Neural crest cell (in vitro differentiated cells): ENCODE results near the gene MYBBP1A. TPM values are rescaled to one million over a fixed set of nuclear protein-coding genes. Genes with fewer than 3 reads are reported as not detected.

Source experiments
- DNase-seq: peaks from one replicate; pipeline ENCODE4 v3.0.0; 2021; ENCODE audit warnings: low read depth, mixed read lengths, low spot score
- H3K27ac Mint-ChIP-seq: one replicate; pipeline ENCODE4 v1.8.0; 2021; ENCODE audit warnings: mild to moderate bottlenecking, mixed read lengths; ENCODE audit not compliant: unreplicated experiment
- H3K27me3 Mint-ChIP-seq: 2 replicates; pipeline ENCODE4 v1.8.0; 2021; ENCODE audit warnings: low read depth, mild to moderate bottlenecking, mixed read lengths
- H3K36me3 Mint-ChIP-seq: 2 replicates; pipeline ENCODE4 v1.8.0; 2021; ENCODE audit warnings: low read depth, mild to moderate bottlenecking, mixed read lengths
- H3K4me1 Mint-ChIP-seq: 2 replicates; pipeline ENCODE4 v1.8.0; 2021; ENCODE audit warnings: mixed read lengths
- H3K4me3 Mint-ChIP-seq: one replicate; pipeline ENCODE4 v1.8.0; 2021; ENCODE audit warnings: mild to moderate bottlenecking, mixed read lengths
- H3K9me3 Mint-ChIP-seq: 2 replicates; pipeline ENCODE4 v1.8.0; 2021; ENCODE audit warnings: mixed read lengths
- total RNA-seq: library from RNA; stranded (reverse); gene quantifications from 2 replicates; pipeline ENCODE4 v1.2.1, GENCODE V29; 2021
- TF ChIP-seq, protein P1 (sequence below): fragments of 200-600 bp; sonication (generic); conservative IDR thresholded peaks from 2 replicates; pipeline ENCODE4 v1.5.0; 2021; ENCODE audit warnings: antibody characterized with exemption, mild to moderate bottlenecking

MYBBP1A gene
- total RNA-seq, 1 donor from 2014 or later, result 69.3 TPM

DNA sequence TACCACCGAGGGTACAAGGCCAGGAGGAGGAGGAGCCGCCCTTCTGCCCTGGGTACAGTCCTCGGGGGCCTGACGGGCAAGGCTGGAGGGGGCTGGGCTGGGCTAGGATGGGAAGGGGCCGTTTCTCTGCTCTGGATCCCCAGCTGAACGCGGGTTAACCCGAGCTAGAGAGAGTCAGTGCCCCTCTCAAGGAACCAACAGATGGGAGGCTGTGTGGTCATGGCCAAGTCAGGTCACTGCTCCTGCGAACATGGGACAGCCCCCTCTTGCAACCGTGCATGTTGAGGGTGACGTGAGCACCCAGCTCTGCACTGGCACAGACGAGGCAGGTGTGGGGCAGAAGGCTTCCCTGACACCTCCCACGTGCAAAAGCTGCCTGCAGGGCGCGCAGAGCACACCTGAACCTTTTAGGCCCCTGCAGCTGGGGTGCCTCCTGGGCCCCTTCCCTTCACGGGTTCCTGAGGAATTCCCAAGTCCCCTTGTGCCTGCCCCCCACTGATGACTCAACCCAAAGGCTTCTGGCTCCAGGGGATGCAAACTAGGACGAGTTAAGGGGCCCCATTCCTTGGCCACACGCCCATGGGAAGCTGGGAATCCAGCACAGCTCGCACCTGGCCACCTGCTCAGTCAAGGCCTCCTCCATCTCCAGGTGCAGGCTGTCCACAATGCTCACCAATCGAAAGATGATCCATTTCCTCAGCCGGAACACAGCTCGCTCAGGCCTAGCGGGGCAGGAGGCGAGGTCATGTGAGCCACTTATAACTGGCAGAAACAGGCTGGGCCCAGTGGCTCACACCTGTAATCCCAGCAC lies 6.3 kb downstream of the MYBBP1A start:
- Mint-ChIP-seq H3K36me3 (peaks cover 3% of the 10 kb centered on the region), H3K27ac (no peak overlapping the region)
- no peak for DNase-seq

DNA sequence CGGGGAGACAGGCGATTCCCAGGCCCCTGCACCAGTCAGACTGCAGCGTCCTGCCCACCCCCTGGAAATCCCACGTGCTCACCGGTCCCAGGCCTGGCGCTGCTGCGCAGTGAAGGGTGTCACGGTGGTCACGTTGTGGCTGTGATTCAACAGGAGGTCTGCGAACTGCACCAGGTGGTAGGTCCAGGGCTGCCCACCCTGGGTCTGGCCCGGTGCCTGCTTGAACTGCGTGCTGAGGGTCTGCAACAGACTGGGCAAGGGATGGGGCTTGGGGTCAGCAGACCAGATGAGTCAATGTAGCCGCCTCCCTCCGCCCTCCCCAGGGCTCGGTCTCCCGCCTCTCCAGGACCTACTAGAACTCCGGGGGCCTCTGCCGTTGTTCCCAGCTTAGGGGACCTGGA lies 7.1 kb downstream of the MYBBP1A start:
- Mint-ChIP-seq H3K36me3 (peaks cover 3% of the 10 kb centered on the region), H3K27ac (no peak overlapping the region), H3K9me3 (no peaks in the 10 kb centered on the region), H3K27me3 (no peaks in the 10 kb centered on the region), H3K4me3 (no peak overlapping the region), H3K4me1 (no peaks in the 10 kb centered on the region)
- no peak for DNase-seq
- TF ChIP-seq, protein P1, sequence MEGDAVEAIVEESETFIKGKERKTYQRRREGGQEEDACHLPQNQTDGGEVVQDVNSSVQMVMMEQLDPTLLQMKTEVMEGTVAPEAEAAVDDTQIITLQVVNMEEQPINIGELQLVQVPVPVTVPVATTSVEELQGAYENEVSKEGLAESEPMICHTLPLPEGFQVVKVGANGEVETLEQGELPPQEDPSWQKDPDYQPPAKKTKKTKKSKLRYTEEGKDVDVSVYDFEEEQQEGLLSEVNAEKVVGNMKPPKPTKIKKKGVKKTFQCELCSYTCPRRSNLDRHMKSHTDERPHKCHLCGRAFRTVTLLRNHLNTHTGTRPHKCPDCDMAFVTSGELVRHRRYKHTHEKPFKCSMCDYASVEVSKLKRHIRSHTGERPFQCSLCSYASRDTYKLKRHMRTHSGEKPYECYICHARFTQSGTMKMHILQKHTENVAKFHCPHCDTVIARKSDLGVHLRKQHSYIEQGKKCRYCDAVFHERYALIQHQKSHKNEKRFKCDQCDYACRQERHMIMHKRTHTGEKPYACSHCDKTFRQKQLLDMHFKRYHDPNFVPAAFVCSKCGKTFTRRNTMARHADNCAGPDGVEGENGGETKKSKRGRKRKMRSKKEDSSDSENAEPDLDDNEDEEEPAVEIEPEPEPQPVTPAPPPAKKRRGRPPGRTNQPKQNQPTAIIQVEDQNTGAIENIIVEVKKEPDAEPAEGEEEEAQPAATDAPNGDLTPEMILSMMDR, result no peak

More for the DNA sequence above, 6.3 kb downstream of the MYBBP1A start:
- Mint-ChIP-seq H3K4me1 (no peaks in the 10 kb centered on the region), H3K4me3 (no peak overlapping the region), H3K27me3 (no peaks in the 10 kb centered on the region), H3K9me3 (no peaks in the 10 kb centered on the region)
- TF ChIP-seq, protein P1, result no peak

DNA sequence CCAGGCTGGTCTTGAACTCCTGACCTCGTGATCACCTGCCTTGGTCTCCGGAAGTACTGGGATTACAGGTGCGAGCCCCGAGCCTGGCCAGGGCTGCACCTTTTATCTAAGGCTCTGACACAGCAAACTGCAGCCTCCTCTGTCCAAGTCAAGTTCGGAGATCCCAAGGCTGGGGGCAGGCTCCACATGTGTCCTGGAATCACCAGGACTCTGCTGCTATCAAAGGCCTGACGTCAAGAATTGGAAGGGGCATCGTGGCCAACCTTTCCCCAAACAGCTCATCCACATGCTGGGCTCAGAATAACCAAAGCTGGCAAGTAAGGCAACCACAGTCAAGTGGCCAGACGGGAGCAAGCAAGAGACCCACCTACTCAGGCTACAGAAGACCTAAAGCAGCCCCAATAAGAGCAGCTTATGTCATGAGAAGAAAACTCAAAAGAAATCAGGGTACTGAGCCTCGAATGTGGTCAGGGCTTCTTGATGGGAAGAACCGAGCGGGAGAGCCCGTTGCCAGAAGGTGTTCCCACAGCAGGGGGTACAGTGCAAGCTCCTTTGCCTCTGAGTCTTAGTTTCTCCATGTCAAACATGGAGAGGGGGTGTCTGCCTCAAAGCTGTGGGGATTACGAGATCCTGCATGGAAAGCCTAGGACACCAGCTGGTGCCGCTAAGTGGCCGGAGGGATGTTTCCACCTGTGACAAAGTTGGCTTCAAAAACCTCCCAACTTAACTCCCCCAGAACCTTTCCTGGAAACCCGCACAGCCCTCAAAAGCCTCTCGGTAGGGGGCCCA lies 7.9 kb downstream of the MYBBP1A start:
- Mint-ChIP-seq H3K36me3 (peaks cover 3% of the 10 kb centered on the region), H3K27me3 (no peaks in the 10 kb centered on the region), H3K4me1 (no peaks in the 10 kb centered on the region), H3K9me3 (no peaks in the 10 kb centered on the region), H3K4me3 (no peak overlapping the region), H3K27ac (no peak overlapping the region)
- TF ChIP-seq, protein P1, result no peak
- no peak for DNase-seq

DNA sequence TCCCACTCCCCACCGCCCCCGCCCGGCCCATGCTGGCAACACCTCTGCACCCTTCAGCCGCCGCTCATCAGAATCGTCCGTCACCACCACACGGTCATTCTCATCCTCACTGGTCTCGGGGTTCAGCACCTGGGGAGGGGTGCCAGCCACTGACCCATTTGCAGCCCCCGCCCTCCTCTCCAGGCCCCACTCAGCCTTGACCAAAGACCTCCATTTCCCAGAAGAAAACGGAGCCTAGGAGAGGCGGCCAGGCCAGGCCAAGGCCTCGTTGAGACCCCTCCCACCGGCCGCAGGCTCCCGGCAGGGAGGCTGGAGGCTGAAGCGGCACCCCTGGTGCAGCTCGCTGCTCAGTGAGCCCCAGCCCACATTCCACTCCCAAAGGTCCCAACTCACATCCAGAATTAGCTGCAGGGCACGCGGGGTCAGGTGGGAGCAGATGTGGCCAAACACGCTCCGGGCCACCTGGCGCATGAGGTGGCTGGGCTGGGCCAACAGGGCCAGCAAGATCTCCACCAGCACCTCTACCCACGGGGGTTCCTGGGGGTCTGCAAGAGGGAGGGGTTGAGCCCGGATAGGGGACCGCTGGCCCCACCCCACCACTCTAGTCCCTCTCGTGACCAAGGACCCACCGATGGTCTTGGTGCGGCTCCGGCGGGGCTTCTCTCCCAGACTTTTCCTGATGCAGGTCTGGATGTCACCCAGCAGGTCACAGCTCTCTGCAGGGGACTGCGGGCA lies 9.8 kb downstream of the MYBBP1A start:
- H3K9me3 Mint-ChIP-seq, result no peaks in the 10 kb centered on the region
- H3K36me3 Mint-ChIP-seq, result no peaks in the 10 kb centered on the region
- DNase-seq, result no peak
- no peaks in the 10 kb centered on the region for H3K27me3 Mint-ChIP-seq
- no peaks in the 10 kb centered on the region for H3K4me1 Mint-ChIP-seq
- H3K4me3 Mint-ChIP-seq, result no peak overlapping the region
- no peak overlapping the region for H3K27ac Mint-ChIP-seq
- TF ChIP-seq, protein P1, result no peak

DNA sequence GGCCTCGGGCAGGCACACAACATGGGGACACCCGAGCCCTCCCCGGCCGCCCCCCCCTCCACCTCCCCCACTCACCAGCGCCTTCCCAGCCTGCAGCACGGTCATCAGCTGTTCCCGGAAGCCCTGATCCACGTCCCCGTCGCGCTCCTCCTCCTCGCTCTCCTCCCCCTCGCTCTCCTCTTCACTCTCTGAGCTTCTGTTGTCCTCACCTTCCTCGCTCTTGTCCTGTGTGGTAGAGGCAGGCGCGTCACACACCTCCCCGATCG lies 10.3 kb downstream of the MYBBP1A start:
- no peak for DNase-seq
- no peaks in the 10 kb centered on the region for H3K27me3 Mint-ChIP-seq

More for the DNA sequence above, 10.3 kb downstream of the MYBBP1A start:
- H3K4me1 Mint-ChIP-seq, result no peaks in the 10 kb centered on the region
- no peak overlapping the region for H3K4me3 Mint-ChIP-seq
- TF ChIP-seq, protein P1, result no peak
- H3K27ac Mint-ChIP-seq, result no peak overlapping the region
- no peaks in the 10 kb centered on the region for H3K36me3 Mint-ChIP-seq
- H3K9me3 Mint-ChIP-seq, result no peaks in the 10 kb centered on the region
